Liver (tissue), 9 donors: ENCODE measurements around the gene TACR1. TPM values are rescaled to one million over a fixed set of nuclear protein-coding genes. Genes with fewer than 3 reads are reported as not detected.

ENCODE experiments used
- DNase-seq: peaks from one replicate; pipeline ENCODE4 v3.0.0-alpha.2; 2017; ENCODE audit warnings: low spot score
- H3K27ac ChIP-seq, 2 donors: one replicate each; pipeline ENCODE4 v1.7.0; 2013; ENCODE audit warnings: inconsistent platforms in 2 of 2, low read length in 2 of 2, control low read depth in 1 of 2, low read depth in 1 of 2, mild to moderate bottlenecking in 1 of 2
- H3K27me3 ChIP-seq, 4 donors: one replicate each; pipeline versions ENCODE4 v1.6.1 to v1.7.0; 2013; ENCODE audit warnings: low read length in 3 of 4, inconsistent platforms in 1 of 4, mild to moderate bottlenecking in 1 of 4, moderate library complexity in 1 of 4; ENCODE audit not compliant: control insufficient read depth in 4 of 4, insufficient read depth in 4 of 4
- H3K36me3 ChIP-seq, 4 donors: one replicate each; pipeline versions ENCODE4 v1.6.1 to v1.7.0; 2013; ENCODE audit warnings: low read length in 3 of 4, mild to moderate bottlenecking in 3 of 4, low read depth in 1 of 4, moderate library complexity in 1 of 4; ENCODE audit not compliant: control insufficient read depth in 4 of 4, insufficient read depth in 3 of 4
- H3K4me1 ChIP-seq, 4 donors: one replicate each; pipeline versions ENCODE4 v1.6.1 to v1.7.0; 2013; ENCODE audit warnings: low read length in 3 of 4, mild to moderate bottlenecking in 3 of 4, moderate library complexity in 1 of 4; ENCODE audit not compliant: control insufficient read depth in 4 of 4, insufficient read depth in 4 of 4
- H3K4me3 ChIP-seq, 3 donors: one replicate each; pipeline versions ENCODE4 v1.6.1 to v1.7.0; 2013; ENCODE audit warnings: low read length in 3 of 3, control low read depth in 1 of 3, low read depth in 1 of 3, mild to moderate bottlenecking in 1 of 3
- H3K9ac ChIP-seq, 2 donors: one replicate each; pipeline ENCODE4 v1.7.0; 2013; ENCODE audit warnings: low read length in 2 of 2, mild to moderate bottlenecking in 2 of 2, moderate library complexity in 2 of 2, control low read depth in 1 of 2, low read depth in 1 of 2
- H3K9me3 ChIP-seq, 4 donors: one replicate each; pipeline versions ENCODE4 v1.6.1 to v1.7.0; 2013; ENCODE audit warnings: low read length in 3 of 4; ENCODE audit not compliant: control insufficient read depth in 4 of 4
- EGR1 ChIP-seq, 2 donors: IDR thresholded peaks; 2 replicates each; pipeline ENCODE4 v1.6.1; 2016 to 2018; ENCODE audit warnings: antibody characterized with exemption in 2 of 2, low read depth in 2 of 2
- FOXA1 ChIP-seq: IDR thresholded peaks from 2 replicates; pipeline ENCODE4 v1.6.1; 2016; ENCODE audit warnings: antibody characterized with exemption
- FOXA2 ChIP-seq: IDR thresholded peaks from 2 replicates; pipeline ENCODE4 v1.6.1; 2016; ENCODE audit warnings: antibody characterized with exemption
- GABPA ChIP-seq, 2 donors: IDR thresholded peaks in 1 of 2; conservative IDR thresholded peaks in 1 of 2; 2 replicates each; pipeline ENCODE4 v1.6.1; 2016; ENCODE audit warnings: antibody characterized with exemption in 2 of 2, mild to moderate bottlenecking in 1 of 2, moderate library complexity in 1 of 2
- HNF4A ChIP-seq, 2 donors: conservative IDR thresholded peaks; 2 replicates each; pipeline ENCODE4 v1.6.1; 2016; ENCODE audit warnings: antibody characterized with exemption in 2 of 2, mild to moderate bottlenecking in 2 of 2
- HNF4G ChIP-seq: IDR thresholded peaks from 2 replicates; pipeline ENCODE4 v1.6.1; 2016; ENCODE audit warnings: antibody characterized with exemption
- JUND ChIP-seq, 2 donors: IDR thresholded peaks; 2 replicates each; pipeline ENCODE4 v1.6.1; 2016; ENCODE audit warnings: antibody characterized with exemption in 2 of 2
- MAX ChIP-seq: IDR thresholded peaks from 2 replicates; pipeline ENCODE4 v1.6.1; 2016; ENCODE audit warnings: antibody characterized with exemption
- NR2F2 ChIP-seq: IDR thresholded peaks from 2 replicates; pipeline ENCODE4 v1.6.1; 2016; ENCODE audit warnings: antibody characterized with exemption
- RAD21 ChIP-seq, 2 donors: IDR thresholded peaks; 2 replicates each; pipeline ENCODE4 v1.6.1; 2016; ENCODE audit warnings: antibody characterized with exemption in 2 of 2, mild to moderate bottlenecking in 2 of 2
- SP1 ChIP-seq: IDR thresholded peaks from 2 replicates; pipeline ENCODE4 v1.6.1; 2018; ENCODE audit warnings: antibody characterized with exemption, mild to moderate bottlenecking
- TAF1 ChIP-seq: conservative IDR thresholded peaks from 2 replicates; pipeline ENCODE4 v1.6.1; 2016; ENCODE audit warnings: antibody characterized with exemption, mild to moderate bottlenecking
- YY1 ChIP-seq: IDR thresholded peaks from 2 replicates; pipeline ENCODE4 v1.6.1; 2016; ENCODE audit warnings: antibody characterized with exemption, mild to moderate bottlenecking
- ZBTB33 ChIP-seq: IDR thresholded peaks from 2 replicates; pipeline ENCODE4 v1.6.1; 2016; ENCODE audit warnings: antibody characterized with exemption
- WGBS: extraction: QIAGEN DNeasy Blood & Tissue Kit; methylation state at CpG from one replicate; pipeline ENCODE4 v1.1.7; 2013; 5-methylcytosine and 5-hydroxymethylcytosine counted together
- polyA plus RNA-seq, 2 donors: library from polyadenylated mRNA; stranded (reverse) in 1 of 2; unstranded in 1 of 2; fragments of 200-250 nt in 1 of 2; fragments of >200 nt in 1 of 2; fragmentation: Nextera tagmentation in 1 of 2; extraction: Ambion mirVana in 1 of 2; gene quantifications; one replicate each; pipeline versions ENCODE4 v1.2.1 to v1.2.3, GENCODE V29; 2013 to 2015
- total RNA-seq, 2 donors: library from RNA; depleted of rRNA; stranded (reverse); fragments of >200 nt; gene quantifications; one replicate each; pipeline ENCODE4 v1.2.3, GENCODE V29; 2014
- TF ChIP-seq, protein P1 (sequence below): IDR thresholded peaks from 2 replicates; pipeline ENCODE4 v1.6.1; 2016; ENCODE audit warnings: antibody characterized with exemption, mild to moderate bottlenecking
- TF ChIP-seq, protein P2 (sequence below): IDR thresholded peaks from 2 replicates; pipeline ENCODE4 v1.6.1; 2016; ENCODE audit warnings: antibody characterized with exemption
- TF ChIP-seq, protein P3 (sequence below): fragments of 150-350 bp; IDR thresholded peaks from 2 replicates; pipeline ENCODE4 v1.5.1; 2017; ENCODE audit warnings: improper control_type of control experiment, low read depth, low read length; ENCODE audit not compliant: missing input control
- donor health status: healthy.
- donor health status: healthy.
- donor health status: healthy.
- donor health status: healthy.
- donor health status: healthy.

TACR1 gene
- total and polyA plus RNA-seq, 4 donors: 0.02 to 0.84 (median 0.14) TPM; not detected in 1

DNA sequence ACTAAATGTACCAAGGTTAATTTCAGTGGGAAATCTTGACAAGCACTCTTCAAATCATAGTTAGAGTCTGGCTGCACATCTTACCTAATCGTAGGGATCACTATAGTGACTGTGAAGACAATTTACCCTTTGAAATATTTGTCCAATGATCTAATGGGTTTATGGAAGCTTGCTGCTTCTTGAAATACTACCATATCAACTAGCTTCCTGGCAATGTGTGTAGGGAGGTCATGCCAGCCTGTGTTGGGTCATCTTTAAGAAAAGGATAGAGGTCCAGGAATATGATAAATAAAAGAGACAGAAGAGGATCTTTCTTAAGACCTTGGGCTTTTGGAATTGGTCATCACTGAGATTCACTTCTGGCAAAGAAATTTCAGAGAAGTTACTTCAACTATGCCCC is 156.5 kb downstream of the TACR1 start:
- no peak for DNase-seq
- Histone ChIP-seq H3K9ac (no peak overlapping the region), H3K27me3 (no peaks in the 10 kb centered on the region), H3K9me3 (no peaks in the 10 kb centered on the region), H3K4me3 (no peak overlapping the region), H3K36me3 (peaks cover 0 to 1% (median 0%) of the 10 kb centered on the region in 4 donors), H3K4me1 (no peaks in the 10 kb centered on the region), H3K27ac (no peak overlapping the region)
- TF ChIP-seq EGR1 (IDR thresholded peaks at IDR 0.05; ENCODE audit: low read depth in 2 of 2) (no peak), FOXA2 (no peak), YY1 (no peak), HNF4A (conservative IDR thresholded peaks at IDR 0.05) (no peak), NR2F2 (no peak), HNF4G (no peak), MAX (no peak), ZBTB33 (no peak), JUND (IDR thresholded peaks at IDR 0.05) (no peak), TAF1 (no peak), FOXA1 (no peak), GABPA (IDR thresholded peaks at IDR 0.05 in 1 of 2, conservative IDR thresholded peaks at IDR 0.05 in 1 of 2) (no peak), SP1 (no peak), RAD21 (IDR thresholded peaks at IDR 0.05) (no peak)
- TF ChIP-seq, protein P1, sequence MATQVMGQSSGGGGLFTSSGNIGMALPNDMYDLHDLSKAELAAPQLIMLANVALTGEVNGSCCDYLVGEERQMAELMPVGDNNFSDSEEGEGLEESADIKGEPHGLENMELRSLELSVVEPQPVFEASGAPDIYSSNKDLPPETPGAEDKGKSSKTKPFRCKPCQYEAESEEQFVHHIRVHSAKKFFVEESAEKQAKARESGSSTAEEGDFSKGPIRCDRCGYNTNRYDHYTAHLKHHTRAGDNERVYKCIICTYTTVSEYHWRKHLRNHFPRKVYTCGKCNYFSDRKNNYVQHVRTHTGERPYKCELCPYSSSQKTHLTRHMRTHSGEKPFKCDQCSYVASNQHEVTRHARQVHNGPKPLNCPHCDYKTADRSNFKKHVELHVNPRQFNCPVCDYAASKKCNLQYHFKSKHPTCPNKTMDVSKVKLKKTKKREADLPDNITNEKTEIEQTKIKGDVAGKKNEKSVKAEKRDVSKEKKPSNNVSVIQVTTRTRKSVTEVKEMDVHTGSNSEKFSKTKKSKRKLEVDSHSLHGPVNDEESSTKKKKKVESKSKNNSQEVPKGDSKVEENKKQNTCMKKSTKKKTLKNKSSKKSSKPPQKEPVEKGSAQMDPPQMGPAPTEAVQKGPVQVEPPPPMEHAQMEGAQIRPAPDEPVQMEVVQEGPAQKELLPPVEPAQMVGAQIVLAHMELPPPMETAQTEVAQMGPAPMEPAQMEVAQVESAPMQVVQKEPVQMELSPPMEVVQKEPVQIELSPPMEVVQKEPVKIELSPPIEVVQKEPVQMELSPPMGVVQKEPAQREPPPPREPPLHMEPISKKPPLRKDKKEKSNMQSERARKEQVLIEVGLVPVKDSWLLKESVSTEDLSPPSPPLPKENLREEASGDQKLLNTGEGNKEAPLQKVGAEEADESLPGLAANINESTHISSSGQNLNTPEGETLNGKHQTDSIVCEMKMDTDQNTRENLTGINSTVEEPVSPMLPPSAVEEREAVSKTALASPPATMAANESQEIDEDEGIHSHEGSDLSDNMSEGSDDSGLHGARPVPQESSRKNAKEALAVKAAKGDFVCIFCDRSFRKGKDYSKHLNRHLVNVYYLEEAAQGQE: no peak
- TF ChIP-seq, protein P2, sequence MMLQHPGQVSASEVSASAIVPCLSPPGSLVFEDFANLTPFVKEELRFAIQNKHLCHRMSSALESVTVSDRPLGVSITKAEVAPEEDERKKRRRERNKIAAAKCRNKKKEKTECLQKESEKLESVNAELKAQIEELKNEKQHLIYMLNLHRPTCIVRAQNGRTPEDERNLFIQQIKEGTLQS: no peak
- TF ChIP-seq, protein P3, sequence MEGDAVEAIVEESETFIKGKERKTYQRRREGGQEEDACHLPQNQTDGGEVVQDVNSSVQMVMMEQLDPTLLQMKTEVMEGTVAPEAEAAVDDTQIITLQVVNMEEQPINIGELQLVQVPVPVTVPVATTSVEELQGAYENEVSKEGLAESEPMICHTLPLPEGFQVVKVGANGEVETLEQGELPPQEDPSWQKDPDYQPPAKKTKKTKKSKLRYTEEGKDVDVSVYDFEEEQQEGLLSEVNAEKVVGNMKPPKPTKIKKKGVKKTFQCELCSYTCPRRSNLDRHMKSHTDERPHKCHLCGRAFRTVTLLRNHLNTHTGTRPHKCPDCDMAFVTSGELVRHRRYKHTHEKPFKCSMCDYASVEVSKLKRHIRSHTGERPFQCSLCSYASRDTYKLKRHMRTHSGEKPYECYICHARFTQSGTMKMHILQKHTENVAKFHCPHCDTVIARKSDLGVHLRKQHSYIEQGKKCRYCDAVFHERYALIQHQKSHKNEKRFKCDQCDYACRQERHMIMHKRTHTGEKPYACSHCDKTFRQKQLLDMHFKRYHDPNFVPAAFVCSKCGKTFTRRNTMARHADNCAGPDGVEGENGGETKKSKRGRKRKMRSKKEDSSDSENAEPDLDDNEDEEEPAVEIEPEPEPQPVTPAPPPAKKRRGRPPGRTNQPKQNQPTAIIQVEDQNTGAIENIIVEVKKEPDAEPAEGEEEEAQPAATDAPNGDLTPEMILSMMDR: no peak
- 91% methylated on average over 1 of the region's 1 CpG for WGBS
